HG02623 (cell line): Measurements from ENCODE around the gene ACTG1.
A peak's percentile ranks its signal among the peaks of the same experiment; 100 is the strongest.

Experiments
- ATAC-seq: cut with Tn5 transposase; IDR thresholded peaks from one replicate; pipeline ENCODE4 v1.9.1; 2021; ENCODE audit warnings: moderate library complexity; ENCODE audit not compliant: unreplicated experiment

ACTG1 gene

GRCh38 chr17:81512562-81513371 lies at the start of gene ACTG1:
ACTG1 (minus strand) TSS chr17:81512799; CDS start chr17:81512354, 445 bp downstream.
- peak; percentile 40 for ATAC-seq

- no peak for ATAC-seq
These were observed 48.9 kb upstream of the ACTG1 start for GRCh38 chr17:81561494-81561885.

- ATAC-seq: no peak
These were observed 46.6 kb upstream of the ACTG1 start for GRCh38 chr17:81558941-81559806.

GRCh38 chr17:81558115-81558468 lies 45.5 kb upstream of the ACTG1 start:
- ATAC-seq: no peak

DNA sequence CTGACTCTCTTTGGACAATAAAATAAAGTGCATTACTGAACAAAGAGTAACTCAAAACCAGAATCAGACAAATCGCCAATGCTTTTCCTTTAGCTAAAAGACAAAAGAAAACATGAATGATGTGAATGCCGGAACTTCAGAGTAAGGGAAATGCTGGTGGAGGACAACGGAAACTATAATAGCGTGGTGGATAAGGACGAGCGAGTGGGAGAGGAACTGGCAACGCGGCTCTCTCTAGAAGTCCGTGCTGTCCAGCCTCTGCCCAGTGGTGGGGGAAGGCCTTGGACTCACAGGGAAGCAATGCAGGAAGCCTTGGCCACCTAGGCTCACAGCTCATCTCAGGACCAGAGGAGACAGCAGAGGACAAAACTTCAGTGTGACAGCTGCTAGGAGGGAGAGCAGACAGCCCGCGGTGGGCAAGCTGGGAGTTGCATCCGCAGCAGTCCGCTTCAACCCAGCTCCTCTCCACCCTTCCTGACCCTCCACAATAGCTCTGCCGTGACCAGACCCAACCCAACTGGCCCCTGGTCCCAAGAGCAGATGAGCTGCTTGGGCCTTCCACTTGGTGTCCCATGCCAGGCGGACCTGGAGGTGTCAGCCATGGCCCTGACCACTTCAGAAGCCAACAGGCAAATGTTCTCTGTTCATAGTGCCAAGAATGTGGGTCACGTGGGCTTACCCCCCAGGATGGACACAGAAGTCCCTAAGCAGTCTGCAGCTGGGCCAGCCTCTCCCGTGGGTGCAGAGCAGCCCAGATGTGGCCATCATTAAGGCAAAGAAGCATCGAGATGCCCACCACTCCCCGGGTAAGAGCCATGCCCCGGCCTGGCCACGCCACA lies 44.9 kb upstream of the ACTG1 start:
- no peak for ATAC-seq

- ATAC-seq: no peak
These were observed 44.3 kb upstream of the ACTG1 start for GRCh38 chr17:81556863-81557262.

GRCh38 chr17:81556175-81556691 lies 43.6 kb upstream of the ACTG1 start:
- ATAC-seq: no peak

DNA sequence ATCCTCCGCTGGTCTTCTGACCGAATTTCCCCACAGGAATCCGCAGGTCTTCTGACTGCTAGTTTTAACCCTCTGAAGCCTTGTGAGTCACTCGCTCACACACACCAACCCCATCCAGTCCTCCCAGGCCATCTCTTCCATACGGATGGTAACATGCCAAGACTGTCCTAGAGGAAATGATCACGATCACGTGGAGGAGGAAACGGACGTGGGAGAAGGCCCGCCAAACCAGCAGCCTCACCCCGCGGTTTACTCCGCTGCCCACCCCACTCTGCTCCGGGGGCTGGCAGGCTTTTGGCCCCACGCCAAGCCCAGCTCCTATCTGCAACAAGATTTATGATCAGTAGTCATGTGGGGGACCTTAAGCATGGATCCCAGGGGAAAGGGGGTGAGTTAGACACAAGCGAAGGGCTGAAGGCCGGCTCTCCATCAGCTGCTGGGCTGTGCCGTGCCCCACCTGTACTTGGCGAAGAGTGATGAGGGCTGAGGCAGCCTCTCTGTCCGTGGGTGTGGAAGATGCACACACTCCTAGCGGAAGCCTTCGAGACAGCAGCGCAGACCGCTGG lies 41.1 kb upstream of the ACTG1 start:
- ATAC-seq: peak; percentile 2

DNA sequence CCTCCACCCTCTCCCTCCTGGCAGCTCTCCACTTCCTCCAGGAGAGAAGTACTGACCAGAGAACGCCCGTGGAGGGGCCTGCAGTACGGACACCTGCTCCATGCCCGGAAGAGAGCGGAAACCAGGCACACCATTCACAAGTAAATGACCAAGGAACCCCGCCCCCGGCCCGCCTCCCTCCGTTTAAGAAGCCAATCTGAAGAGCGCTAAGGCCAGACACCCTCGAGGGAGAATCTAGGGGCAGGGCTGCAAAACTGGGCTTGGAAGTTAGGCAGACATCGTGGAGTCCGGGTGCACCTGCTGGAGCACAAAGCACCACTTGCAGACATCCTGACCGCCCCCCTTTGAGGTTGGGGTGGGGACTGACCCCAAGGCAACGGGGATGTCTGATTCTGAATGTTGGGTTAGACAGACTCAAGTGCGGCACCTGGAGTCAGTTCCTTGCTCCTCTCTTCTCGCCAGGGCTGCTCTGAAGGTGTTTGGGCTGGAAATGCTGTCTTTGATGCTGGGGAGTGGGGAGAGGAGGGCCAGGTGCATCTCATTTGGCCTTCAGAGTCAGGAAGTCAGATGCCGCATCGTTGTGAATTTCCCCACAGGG lies 40.5 kb upstream of the ACTG1 start:
- ATAC-seq: peak; percentile 32

GRCh38 chr17:81552244-81553017 lies 39.8 kb upstream of the ACTG1 start, which contains the start of gene FAAP100:
FAAP100 (minus strand) TSS chr17:81552353; CDS start chr17:81552330, 23 bp downstream.
- ATAC-seq: peak; percentile 46

DNA sequence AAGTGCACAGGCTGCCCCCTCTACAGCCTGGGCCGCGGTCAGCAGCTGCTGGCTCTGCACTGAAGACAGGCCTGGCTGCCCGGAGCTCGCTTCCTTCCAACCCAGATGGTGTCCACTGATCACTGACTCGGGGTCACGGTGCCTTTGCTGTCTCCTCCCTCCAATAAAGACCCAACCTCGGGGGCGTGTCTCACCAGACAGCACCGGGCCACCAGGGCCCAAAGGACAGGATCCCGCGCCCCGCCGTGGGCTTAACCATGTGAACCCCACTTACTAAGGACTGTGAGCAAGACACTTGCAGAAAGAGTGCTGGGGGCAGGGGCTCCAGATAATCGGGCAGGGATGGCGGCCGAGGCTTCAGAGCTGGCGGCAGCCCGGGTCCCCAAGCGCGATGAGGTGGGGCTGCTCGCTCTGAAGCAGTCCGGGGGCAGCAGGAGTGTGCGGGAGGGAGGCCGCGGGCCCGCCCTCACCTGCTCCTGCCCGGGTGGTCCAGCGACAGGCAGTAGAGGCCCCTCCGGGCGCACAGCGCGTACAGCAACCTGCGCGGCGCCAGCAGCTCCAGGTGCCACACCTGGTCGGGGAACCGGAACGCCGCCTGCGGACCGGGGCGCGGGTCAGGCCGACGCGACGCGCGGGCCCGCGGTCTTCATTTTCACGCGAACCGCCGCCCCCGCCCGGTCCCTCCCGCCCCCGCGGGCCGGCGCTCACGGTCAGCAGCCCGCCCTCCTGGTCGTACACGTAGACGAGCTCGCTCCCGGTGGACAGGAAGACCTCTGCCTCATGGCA lies 39.1 kb upstream of the ACTG1 start:
- peak; percentile 9 for ATAC-seq

- ATAC-seq: no peak
These were observed 38.3 kb upstream of the ACTG1 start for GRCh38 chr17:81550830-81551457.

GRCh38 chr17:81550285-81550684 lies 37.7 kb upstream of the ACTG1 start:
- ATAC-seq: no peak

DNA sequence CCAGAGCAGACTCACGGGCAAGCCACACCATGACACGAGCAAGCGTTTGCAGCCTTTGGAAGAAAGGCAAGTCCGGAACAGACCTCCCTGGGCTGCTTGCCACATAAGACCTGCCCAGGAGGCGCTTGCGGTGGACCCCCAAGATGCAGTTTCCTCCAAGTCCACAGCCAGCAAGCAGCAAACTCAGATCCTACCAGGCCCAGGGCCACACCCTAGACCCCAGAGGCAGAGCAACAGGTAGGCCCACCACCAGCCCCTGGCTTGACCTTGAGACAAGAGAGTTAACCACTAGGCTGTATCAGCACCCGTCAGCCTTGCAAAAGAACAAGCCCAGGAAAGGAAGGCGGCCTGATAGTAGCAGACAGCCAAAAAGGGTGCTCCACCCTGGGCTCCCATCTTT lies 37.2 kb upstream of the ACTG1 start:
- ATAC-seq: no peak

- ATAC-seq: no peak
These were observed 36.5 kb upstream of the ACTG1 start for GRCh38 chr17:81549031-81549557.

DNA sequence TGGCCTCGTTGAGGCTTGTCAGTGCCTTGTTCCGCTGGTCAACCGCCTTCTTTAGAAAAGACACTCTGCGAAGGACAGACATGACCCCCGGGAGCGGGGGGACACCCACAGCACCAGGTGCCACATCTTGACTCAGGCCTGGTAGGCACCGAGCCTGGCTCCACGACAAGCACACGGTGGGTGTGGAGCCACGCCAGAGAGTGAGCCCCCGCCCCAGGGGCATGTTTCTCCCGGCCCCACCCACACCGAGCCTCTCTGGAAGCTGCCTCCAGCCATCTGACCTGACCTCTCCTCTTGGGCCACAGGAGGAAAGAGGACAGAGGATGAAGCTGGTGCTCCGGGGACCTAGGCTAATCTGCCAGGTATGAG lies 35.0 kb upstream of the ACTG1 start:
- ATAC-seq: no peak

- no peak for ATAC-seq
These were observed 34.5 kb upstream of the ACTG1 start for GRCh38 chr17:81546906-81547613.
